Gastroesophageal sphincter (tissue), 4 donors: ENCODE results near the gene RNU7-1. TPM values are rescaled to one million over a fixed set of nuclear protein-coding genes. Genes with fewer than 3 reads are reported as not detected.

ENCODE experiments used
- ATAC-seq: fragments of 150-250 bp; one replicate; pipeline ENCODE4 v1.9.1; 2016; ENCODE audit warnings: mild to moderate bottlenecking, moderate library complexity
- H3K27ac ChIP-seq, 4 donors: fragments of 200-600 bp; sonication (generic) in 3 of 4; 1 replicate in 3 of 4; 2 replicates in 1 of 4; pipeline ENCODE4 v1.5.1; 2016 to 2019
- H3K27me3 ChIP-seq: fragments of 200-600 bp; sonication (generic); one replicate; pipeline ENCODE4 v1.5.1; 2019
- H3K36me3 ChIP-seq, 2 donors: fragments of 200-600 bp; sonication (generic); one replicate each; pipeline ENCODE4 v1.5.1; 2019; ENCODE audit warnings: control low read depth in 1 of 2
- H3K4me1 ChIP-seq, 3 donors: fragments of 200-600 bp; sonication (generic); 1 replicate in 2 of 3; 2 replicates in 1 of 3; pipeline ENCODE4 v1.5.1; 2016 to 2019; ENCODE audit warnings: control low read depth in 2 of 3
- H3K4me3 ChIP-seq, 2 donors: fragments of 200-600 bp; sonication (generic); one replicate each; pipeline ENCODE4 v1.5.1; 2019; ENCODE audit warnings: mild to moderate bottlenecking in 1 of 2, moderate library complexity in 1 of 2
- H3K9me3 ChIP-seq, 3 donors: fragments of 200-600 bp; sonication (generic); one replicate each; pipeline ENCODE4 v1.5.1; 2017 to 2019; ENCODE audit warnings: control low read depth in 2 of 3
- CTCF ChIP-seq, 4 experiments: fragments of 200-600 bp in 2 of 4; fragments of 450-650 bp in 2 of 4; sonication (generic) in 1 of 4; IDR thresholded peaks; one replicate each; pipeline ENCODE4 v1.5.1; 2017 to 2019; ENCODE audit warnings: antibody characterized with exemption in 4 of 4, mild to moderate bottlenecking in 2 of 4, moderate library complexity in 2 of 4
- EP300 ChIP-seq: sonication (generic); formaldehyde crosslinking; IDR thresholded peaks from one replicate; pipeline ENCODE4 v1.6.1; 2017; ENCODE audit warnings: antibody characterized with exemption, mild to moderate bottlenecking
- POLR2A ChIP-seq, 2 donors: fragments of 450-650 bp; IDR thresholded peaks; one replicate each; pipeline ENCODE4 v1.6.1; 2017; ENCODE audit warnings: antibody characterized with exemption in 2 of 2, mild to moderate bottlenecking in 2 of 2, moderate library complexity in 1 of 2
- POLR2AphosphoS5 ChIP-seq: sonication (generic); formaldehyde crosslinking; IDR thresholded peaks from one replicate; pipeline ENCODE4 v1.6.1; 2017; ENCODE audit warnings: antibody characterized with exemption
- WGBS, 2 donors: methylation state at CpG; one replicate each; pipeline ENCODE4 v1.1.5; 2018; ENCODE audit warnings: low coverage in 1 of 2; 5-methylcytosine and 5-hydroxymethylcytosine counted together
- total RNA-seq, 4 donors: library from RNA; depleted of rRNA; stranded (reverse); fragments of >200 nt; gene quantifications; one replicate each; pipeline ENCODE4 v1.1.0, GENCODE V29; 2016

Gene RNU7-1
- total RNA-seq, 4 donors from 2014 or later: not detected

- H3K4me1 ChIP-seq: peaks cover 0 to 45% (median 5%) of the 10 kb centered on the region in 3 donors
Measured at GRCh38 chr12:6957151-6957701, 13.6 kb downstream of the RNU7-1 start.

DNA sequence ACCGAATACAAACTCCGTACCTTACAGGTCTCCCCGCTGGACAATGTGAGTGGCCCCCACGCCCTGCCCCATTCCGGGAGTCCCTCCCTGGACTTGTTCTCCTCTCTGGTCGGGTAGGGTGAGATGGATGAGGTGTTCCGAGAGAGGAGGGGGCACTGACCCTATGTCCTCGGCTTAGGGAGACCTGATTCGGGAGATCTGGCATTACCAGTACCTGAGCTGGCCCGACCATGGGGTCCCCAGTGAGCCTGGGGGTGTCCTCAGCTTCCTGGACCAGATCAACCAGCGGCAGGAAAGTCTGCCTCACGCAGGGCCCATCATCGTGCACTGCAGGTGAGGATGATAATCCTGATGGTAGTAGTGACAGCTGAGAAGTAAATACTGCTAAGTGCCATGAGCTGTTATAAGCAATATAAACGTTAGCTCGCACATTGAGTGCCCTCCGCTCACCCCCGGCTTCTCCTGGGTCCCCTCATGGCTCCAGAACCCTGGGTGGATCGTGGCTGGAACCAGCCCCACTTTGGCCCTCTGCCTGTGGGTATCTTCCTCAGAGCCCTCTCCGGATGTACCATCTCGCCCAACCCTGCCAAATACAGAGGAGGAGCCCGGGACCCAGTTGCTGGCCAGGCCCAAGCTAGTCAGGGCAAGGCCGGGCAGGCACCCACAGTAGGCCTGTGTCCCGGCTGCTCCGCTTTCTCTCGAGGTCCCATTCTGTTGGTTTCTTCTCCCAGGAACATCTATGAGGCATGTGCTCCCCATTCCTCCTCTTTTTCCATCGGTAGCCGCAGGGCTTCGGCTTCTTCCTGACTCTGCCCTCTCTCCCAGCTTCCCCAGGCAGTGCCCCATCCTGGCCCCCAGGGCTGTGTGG lies 14.4 kb downstream of the RNU7-1 start:
- no peak for TF ChIP-seq EP300
- H3K4me1 ChIP-seq: peaks cover 0 to 53% (median 5%) of the 10 kb centered on the region in 3 donors
- 69 to 71% methylated on average over 15 to 17 of the region's 28 CpGs for WGBS, 2 donors
- no peaks in the 10 kb centered on the region for H3K36me3 ChIP-seq
- H3K27ac ChIP-seq: peak overlapping the region in 1 of 4 donors; percentile 81
- no peaks in the 10 kb centered on the region for H3K9me3 ChIP-seq
- no peak for ATAC-seq
- H3K27me3 ChIP-seq: no peaks in the 10 kb centered on the region
- no peak overlapping the region for H3K4me3 ChIP-seq

More at GRCh38 chr12:6957151-6957701, 13.6 kb downstream of the RNU7-1 start:
- no peak for ATAC-seq
- H3K27me3 ChIP-seq: no peaks in the 10 kb centered on the region
- no peaks in the 10 kb centered on the region for H3K9me3 ChIP-seq
- 61 to 81% methylated on average over 3 to 8 of the region's 20 CpGs for WGBS, 2 donors
- no peak overlapping the region for H3K4me3 ChIP-seq
- H3K27ac ChIP-seq: no peak overlapping the region
- no peak for TF ChIP-seq POLR2AphosphoS5
- TF ChIP-seq CTCF (IDR thresholded peaks at IDR 0.05): no peak
- TF ChIP-seq POLR2A (IDR thresholded peaks at IDR 0.05): no peak
- TF ChIP-seq EP300: no peak
- no peaks in the 10 kb centered on the region for H3K36me3 ChIP-seq

DNA sequence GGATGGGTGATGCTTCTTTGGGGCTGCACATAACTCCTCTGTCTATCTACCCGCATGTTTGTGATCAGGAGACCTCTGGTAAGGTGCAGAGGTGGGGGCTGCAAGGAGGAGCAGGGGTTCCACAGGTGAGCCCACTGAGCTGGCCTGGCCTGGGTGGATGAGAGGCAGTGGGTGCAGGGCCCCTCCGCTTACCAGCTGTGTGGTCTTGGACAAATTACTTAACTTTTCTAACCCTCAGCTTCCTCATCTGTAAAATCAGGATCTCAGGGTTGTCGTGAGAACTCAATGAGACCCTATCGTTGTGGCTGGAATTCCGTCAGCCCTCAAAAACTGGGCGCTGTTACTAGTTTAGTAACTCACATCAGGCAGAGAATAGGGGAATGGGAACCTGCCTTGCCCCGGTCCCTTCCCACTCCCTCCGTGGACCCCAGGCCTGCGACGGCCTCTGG lies 15.0 kb downstream of the RNU7-1 start:
- TF ChIP-seq EP300 (no peak), POLR2AphosphoS5 (no peak), CTCF (IDR thresholded peaks at IDR 0.05) (no peak), POLR2A (IDR thresholded peaks at IDR 0.05) (no peak)
- Histone ChIP-seq H3K9me3 (no peaks in the 10 kb centered on the region), H3K4me3 (no peak overlapping the region), H3K4me1 (peaks cover 0 to 51% (median 5%) of the 10 kb centered on the region in 3 donors), H3K36me3 (no peaks in the 10 kb centered on the region), H3K27me3 (no peaks in the 10 kb centered on the region), H3K27ac (peak overlapping the region in 2 of 4 donors; percentile 31 to 81)
- no peak for ATAC-seq
- 60% methylated on average over 1 of the region's 10 CpGs; no CpG with 5 or more reads in 1 of the 2 donors for WGBS, 2 donors

- Histone ChIP-seq H3K27ac (peak overlapping the region in 2 of 4 donors; percentile 31 to 81), H3K27me3 (no peaks in the 10 kb centered on the region), H3K36me3 (no peaks in the 10 kb centered on the region), H3K4me1 (peaks cover 0 to 51% (median 5%) of the 10 kb centered on the region in 3 donors), H3K9me3 (no peaks in the 10 kb centered on the region), H3K4me3 (no peak overlapping the region)
- peak; percentile 20 for ATAC-seq
- TF ChIP-seq EP300 (no peak), CTCF (IDR thresholded peaks at IDR 0.05) (no peak), POLR2AphosphoS5 (no peak)
- 67 to 83% methylated on average over 3 to 7 of the region's 24 CpGs for WGBS, 2 donors
Measured at GRCh38 chr12:6959058-6959804, 15.6 kb downstream of the RNU7-1 start.
